ENCODE results near the gene NABP1.

- TF ChIP-seq, protein P1, sequence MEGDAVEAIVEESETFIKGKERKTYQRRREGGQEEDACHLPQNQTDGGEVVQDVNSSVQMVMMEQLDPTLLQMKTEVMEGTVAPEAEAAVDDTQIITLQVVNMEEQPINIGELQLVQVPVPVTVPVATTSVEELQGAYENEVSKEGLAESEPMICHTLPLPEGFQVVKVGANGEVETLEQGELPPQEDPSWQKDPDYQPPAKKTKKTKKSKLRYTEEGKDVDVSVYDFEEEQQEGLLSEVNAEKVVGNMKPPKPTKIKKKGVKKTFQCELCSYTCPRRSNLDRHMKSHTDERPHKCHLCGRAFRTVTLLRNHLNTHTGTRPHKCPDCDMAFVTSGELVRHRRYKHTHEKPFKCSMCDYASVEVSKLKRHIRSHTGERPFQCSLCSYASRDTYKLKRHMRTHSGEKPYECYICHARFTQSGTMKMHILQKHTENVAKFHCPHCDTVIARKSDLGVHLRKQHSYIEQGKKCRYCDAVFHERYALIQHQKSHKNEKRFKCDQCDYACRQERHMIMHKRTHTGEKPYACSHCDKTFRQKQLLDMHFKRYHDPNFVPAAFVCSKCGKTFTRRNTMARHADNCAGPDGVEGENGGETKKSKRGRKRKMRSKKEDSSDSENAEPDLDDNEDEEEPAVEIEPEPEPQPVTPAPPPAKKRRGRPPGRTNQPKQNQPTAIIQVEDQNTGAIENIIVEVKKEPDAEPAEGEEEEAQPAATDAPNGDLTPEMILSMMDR (conservative IDR thresholded peaks at IDR 0.05): no peak
- TF ChIP-seq ZFX (IDR thresholded peaks at IDR 0.05): no peak
Observed at GRCh38 chr2:191707542-191707941, 29.6 kb downstream of the NABP1 start.

Data from C4-2B (cell line).